HepG2 (cell line): ENCODE measurements around the gene GRB7. TPM values are rescaled to one million over a fixed set of nuclear protein-coding genes. Genes with fewer than 3 reads are reported as not detected.

Experiments
- ATAC-seq: fragments of 200-7000 bp; cut with Tn5 transposase; 3 replicates; pipeline ENCODE4 v1.9.1; 2020; ENCODE audit warnings: mild to moderate bottlenecking, moderate library complexity
- BruUV-seq: library from RNA; stranded (reverse); fragments of 400-500 nt; replicated peaks from 2 replicates; lab custom pipeline; 2021; lab: Mats Ljungman, UMichigan
- CTCF ChIA-PET: fragments of 300-600 bp; formaldehyde crosslinking; extraction: SDS; loops from one replicate; lab custom pipeline; 2021; ENCODE audit warnings: low total read pairs, inconsistent platforms, low intra/inter-chr PET ratio; lab: Yijun Ruan, JAX
- POLR2A ChIA-PET: fragments of 350-600 bp; sonication (Branson Sonifier 250); formaldehyde crosslinking; loops from one replicate; lab custom pipeline; 2020; ENCODE audit warnings: antibody characterized with exemption, inconsistent platforms; lab: Yijun Ruan, JAX
- DNase-seq: peaks from one replicate; pipeline ENCODE4 v3.0.0-alpha.2; 2015; ENCODE audit warnings: low spot score
- FAIRE-seq: peaks from 3 replicates; lab custom pipeline; 2011; peaks lifted over from hg19 to GRCh38; lab: Jason Lieb, UNC
- H2AFZ ChIP-seq: one replicate; pipeline ENCODE4 v1.6.1; 2011; ENCODE audit warnings: low read length, inconsistent platforms
- H3K27ac ChIP-seq: fragments of 300-600 bp; 3 replicates; pipeline ENCODE4 v1.8.0; 2011; ENCODE audit warnings: mixed run types, mild to moderate bottlenecking, mixed read lengths, low read length, inconsistent platforms; ENCODE audit not compliant: insufficient read depth; ENCODE audit errors: extremely low read length
- H3K27me3 ChIP-seq, 2 experiments: fragments of 200-600 bp in 1 of 2; 2 replicates in 1 of 2; 3 replicates in 1 of 2; pipeline versions ENCODE4 v1.6.0 to v1.8.0; 2011; ENCODE audit warnings: low read length in 2 of 2, mild to moderate bottlenecking in 2 of 2, moderate library complexity in 2 of 2, inconsistent platforms in 1 of 2; ENCODE audit not compliant: insufficient read depth in 2 of 2, control insufficient read depth in 1 of 2
- H3K36me3 ChIP-seq, 2 experiments: fragments of 200-600 bp in 1 of 2; replicated peaks in 1 of 2; 2 replicates in 1 of 2; 3 replicates in 1 of 2; pipeline versions ENCODE4 v1.5.1 to v1.8.0; 2011; ENCODE audit warnings: low read length in 2 of 2, inconsistent platforms in 1 of 2; ENCODE audit not compliant: insufficient read depth in 2 of 2, control insufficient read depth in 1 of 2
- H3K4me1 ChIP-seq: 2 replicates; pipeline ENCODE4 v1.5.1; 2012; ENCODE audit warnings: low read length, inconsistent platforms; ENCODE audit not compliant: insufficient read depth
- H3K4me2 ChIP-seq: 2 replicates; pipeline ENCODE4 v1.6.0; 2011; ENCODE audit warnings: low read depth, low read length, inconsistent platforms
- H3K4me3 ChIP-seq, 3 experiments: fragments of 200-600 bp in 1 of 3; sonication (generic), shearing (Covaris generic) in 1 of 3; replicated peaks in 1 of 3; 2 replicates each; pipeline ENCODE4 v1.5.1; 2011 to 2016; ENCODE audit warnings: low read length in 3 of 3, inconsistent platforms in 2 of 3, low read depth in 2 of 3, mild to moderate bottlenecking in 2 of 3, control low read depth in 1 of 3, mixed read lengths in 1 of 3; ENCODE audit not compliant: insufficient read depth in 1 of 3
- H3K79me2 ChIP-seq: one replicate; pipeline ENCODE4 v1.6.1; 2011; ENCODE audit warnings: low read length, inconsistent platforms; ENCODE audit not compliant: insufficient read depth
- H3K9ac ChIP-seq: 2 replicates; pipeline ENCODE4 v1.6.0; 2011; ENCODE audit warnings: mild to moderate bottlenecking, low read depth, low read length, inconsistent platforms; ENCODE audit not compliant: insufficient read depth
- H3K9me3 ChIP-seq: 2 replicates; pipeline ENCODE4 v1.5.1; 2012; ENCODE audit warnings: mild to moderate bottlenecking, low read length
- H4K20me1 ChIP-seq: 2 replicates; pipeline ENCODE4 v1.6.0; 2011; ENCODE audit warnings: inconsistent platforms, mild to moderate bottlenecking, low read length, moderate library complexity; ENCODE audit not compliant: insufficient read depth
- CENPX ChIP-seq: sonication (generic); formaldehyde crosslinking; IDR thresholded peaks from 2 replicates; pipeline ENCODE4 v1.9.0; 2021; ENCODE audit warnings: mild to moderate bottlenecking, missing genetic modification reagents, moderate library complexity
- HOXA3 ChIP-seq: sonication (generic); formaldehyde crosslinking; IDR thresholded peaks from 2 replicates; pipeline ENCODE4 v1.5.0; 2020; ENCODE audit warnings: missing genetic modification reagents
- NCOA5 ChIP-seq: sonication (generic); formaldehyde crosslinking; IDR thresholded peaks from 2 replicates; pipeline ENCODE4 v1.4.0; 2020; ENCODE audit warnings: missing genetic modification reagents
- NFE2L1 ChIP-seq: sonication (generic); formaldehyde crosslinking; IDR thresholded peaks from 2 replicates; pipeline ENCODE4 v1.4.0; 2020; ENCODE audit warnings: missing genetic modification reagents, mild to moderate bottlenecking, borderline replicate concordance
- ONECUT2 ChIP-seq: sonication (generic); formaldehyde crosslinking; IDR thresholded peaks from 2 replicates; pipeline ENCODE4 v1.4.0; 2020; ENCODE audit warnings: missing genetic modification reagents
- SOX6 ChIP-seq, 2 experiments: fragments of 450-650 bp in 1 of 2; sonication (generic) in 1 of 2; formaldehyde crosslinking in 1 of 2; IDR thresholded peaks; 2 replicates each; pipeline versions ENCODE4 v1.4.0 to v1.6.1; 2017 to 2020; ENCODE audit warnings: antibody characterized with exemption in 1 of 2, mild to moderate bottlenecking in 1 of 2, missing genetic modification reagents in 1 of 2
- TMF1 ChIP-seq: sonication (generic); formaldehyde crosslinking; IDR thresholded peaks from 2 replicates; pipeline ENCODE4 v1.8.1; 2022; ENCODE audit warnings: low read depth, missing genetic modification reagents
- ZBTB7B ChIP-seq: sonication (generic); formaldehyde crosslinking; IDR thresholded peaks from 2 replicates; pipeline ENCODE4 v1.4.0; 2020; ENCODE audit warnings: missing genetic modification reagents
- ZFYVE20 ChIP-seq: sonication (generic); formaldehyde crosslinking; IDR thresholded peaks from 2 replicates; pipeline ENCODE4 v1.8.0; 2023; ENCODE audit warnings: low read depth, mild to moderate bottlenecking, moderate library complexity, missing genetic modification reagents, borderline replicate concordance
- ZNF337 ChIP-seq: sonication (generic); formaldehyde crosslinking; IDR thresholded peaks from 2 replicates; pipeline ENCODE4 v1.5.1; 2020; ENCODE audit warnings: missing genetic modification reagents, low read depth, mild to moderate bottlenecking, borderline replicate concordance
- ZNF564 ChIP-seq: sonication (generic); formaldehyde crosslinking; IDR thresholded peaks from 2 replicates; pipeline ENCODE4 v1.8.1; 2023; ENCODE audit warnings: mild to moderate bottlenecking, missing genetic modification reagents
- ZNF816 ChIP-seq: sonication (generic); formaldehyde crosslinking; IDR thresholded peaks from 2 replicates; pipeline ENCODE4 v1.8.0; 2022; ENCODE audit warnings: missing genetic modification reagents, mild to moderate bottlenecking, borderline replicate concordance
- WGBS: methylation state at CpG from one replicate; pipeline ENCODE4 v1.1.6; 2017; ENCODE audit warnings: low lambda C conversion rate; 5-methylcytosine and 5-hydroxymethylcytosine counted together
- in situ Hi-C: cut with HindIII; loops from 2 replicates; pipeline ENCODE4 v1.10.0; 2017; ENCODE audit warnings: low pct_unique_long_range_greater_than_20kb; ENCODE audit not compliant: extremely low pct_ligation_motif_present
- intact Hi-C: fragments of 100-400 bp; cut with micrococcal nuclease; formaldehyde crosslinking; loops from one replicate; pipeline ENCODE4 v1.10.0; 2022; ENCODE audit not compliant: unreplicated experiment
- polyA plus RNA-seq, 8 experiments: library from polyadenylated mRNA; depleted of rRNA in 3 of 8; stranded (reverse) in 7 of 8; unstranded in 1 of 8; fragments of >200 nt; fragmentation: Illumina TruSeq in 4 of 8; extraction: Trizol in 4 of 8; gene quantifications; 2 replicates each; pipeline versions ENCODE4 v1.2.1 to v1.2.3, GENCODE V29; 2011 to 2016; ENCODE audit warnings: low read depth in 4 of 8, missing spikeins in 1 of 8, mixed read lengths in 1 of 8; ENCODE audit not compliant: insufficient read depth in 1 of 8
- total RNA-seq, 5 experiments: library from RNA; depleted of rRNA; stranded (reverse); fragments of >200 nt; fragmentation: Illumina TruSeq; extraction: Trizol; gene quantifications; 2 replicates each; pipeline ENCODE4 v1.2.3, GENCODE V29; 2016; ENCODE audit warnings: low read depth in 1 of 5
- TF ChIP-seq, protein P1 (sequence below): sonication (generic); formaldehyde crosslinking; IDR thresholded peaks from 2 replicates; pipeline ENCODE4 v1.4.0; 2020; ENCODE audit warnings: missing genetic modification reagents
- TF ChIP-seq, protein P2 (sequence below): sonication (generic); formaldehyde crosslinking; IDR thresholded peaks from 2 replicates; pipeline ENCODE4 v1.4.0; 2020; ENCODE audit warnings: mild to moderate bottlenecking, missing genetic modification reagents
- TF ChIP-seq, protein P3 (sequence below): sonication (generic); formaldehyde crosslinking; IDR thresholded peaks from 2 replicates; pipeline ENCODE4 v1.5.1; 2020; ENCODE audit warnings: mild to moderate bottlenecking, missing genetic modification reagents, moderate library complexity

Gene GRB7
- total and polyA plus RNA-seq, 2 of the 13 experiments (the other 11 are each of a cell fraction or from before 2014, with no cell fraction given), result 60.2 to 77.7 TPM

DNA sequence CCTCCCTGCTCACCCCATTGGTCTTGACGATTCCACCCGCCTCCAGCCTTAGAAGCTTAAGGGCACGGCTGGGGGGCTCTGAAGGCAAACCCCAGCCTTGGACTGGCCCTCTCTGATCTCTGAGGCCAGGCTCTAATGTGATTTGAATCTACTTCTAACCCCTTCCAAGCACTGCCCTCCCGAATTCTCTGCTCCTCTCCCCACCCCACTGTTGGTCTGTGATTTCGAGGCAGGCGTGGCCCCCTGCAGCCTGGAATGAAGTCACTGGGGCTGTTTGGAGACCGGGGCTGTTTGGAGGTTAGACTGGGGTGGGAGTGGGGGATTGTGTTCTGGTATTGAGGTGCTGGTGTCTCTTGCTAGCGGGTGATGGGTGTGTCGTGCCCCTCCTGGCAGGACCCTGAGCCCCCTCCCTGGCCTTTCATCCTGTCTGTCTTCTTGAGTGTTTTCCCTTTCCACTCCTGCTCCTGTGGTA lies 2.2 kb downstream of the GRB7 start:
- ATAC-seq (peak; percentile 7), FAIRE-seq (peak; percentile 23), DNase-seq (peak; percentile 43)
- H3K4me3 ChIP-seq, result peak overlapping the region; percentile 68 to 95 (median 76)
- H3K4me2 ChIP-seq, result peak overlapping the region; percentile 94
- BruUV-seq, result no TSS peak
- in situ Hi-C loops, result no loop called here
- peaks cover 7% of the 10 kb centered on the region; the same call in 1 of the 2 replicates for H4K20me1 ChIP-seq
- H2AFZ ChIP-seq, result no peak overlapping the region
- H3K4me1 ChIP-seq, result peaks cover 44% of the 10 kb centered on the region
- intact Hi-C loops, result loop anchor here (1.0 to 10.0 kb wide), 2 partner anchors 10 to 275 kb away; partner anchors contain the start of gene CDK12
- H3K9me3 ChIP-seq, result no peaks in the 10 kb centered on the region
- 3% methylated on average over 9 of the region's 9 CpGs for WGBS
- peaks cover 38% of the 10 kb centered on the region for H3K79me2 ChIP-seq
- peak overlapping the region; percentile 97 for H3K27ac ChIP-seq
- POLR2A ChIA-PET, result interaction anchor here (0.7 to 3.0 kb wide), 20 partner anchors 9 to 289 kb away, joined by 3 to 79 read pairs (median 9); partner anchors contain the start of genes ERBB2, LRRC3C, MED1 and MIEN1
- CTCF ChIA-PET, result interaction anchor here (1.6 to 2.4 kb wide), 2 partner anchors 9 to 14 kb away, joined by 4 to 11 read pairs; partner anchors contain the start of gene MIEN1
- peak overlapping the region; percentile 91 for H3K9ac ChIP-seq
- peaks cover 28 to 32% of the 10 kb centered on the region in 2 experiments for H3K36me3 ChIP-seq
- H3K27me3 ChIP-seq, result no peaks in the 10 kb centered on the region; a peak in 1 of 5 replicates
- TF ChIP-seq TMF1 (0 out of 2 replicates have a peak, but pooled peaks have one; percentile 0), HOXA3 (CRISPR knock-in tag) (no peak), NFE2L1 (0 out of 2 replicates have a peak, but pooled peaks have one; percentile 8), ZNF816 (CRISPR knock-in tag) (no peak), ZNF337 (CRISPR knock-in tag) (0 out of 2 replicates have a peak, but pooled peaks have one; percentile 42), SOX6 (IDR thresholded peaks at IDR 0.05) (no peak), SOX6 (CRISPR knock-in tag; IDR thresholded peaks at IDR 0.05) (no peak), ZNF564 (no peak), ZBTB7B (CRISPR knock-in tag) (no peak), CENPX (CRISPR knock-in tag) (no peak), ZFYVE20 (CRISPR knock-in tag) (no peak), ONECUT2 (CRISPR knock-in tag) (no peak), NCOA5 (CRISPR knock-in tag) (no peak)
- TF ChIP-seq, protein P1, sequence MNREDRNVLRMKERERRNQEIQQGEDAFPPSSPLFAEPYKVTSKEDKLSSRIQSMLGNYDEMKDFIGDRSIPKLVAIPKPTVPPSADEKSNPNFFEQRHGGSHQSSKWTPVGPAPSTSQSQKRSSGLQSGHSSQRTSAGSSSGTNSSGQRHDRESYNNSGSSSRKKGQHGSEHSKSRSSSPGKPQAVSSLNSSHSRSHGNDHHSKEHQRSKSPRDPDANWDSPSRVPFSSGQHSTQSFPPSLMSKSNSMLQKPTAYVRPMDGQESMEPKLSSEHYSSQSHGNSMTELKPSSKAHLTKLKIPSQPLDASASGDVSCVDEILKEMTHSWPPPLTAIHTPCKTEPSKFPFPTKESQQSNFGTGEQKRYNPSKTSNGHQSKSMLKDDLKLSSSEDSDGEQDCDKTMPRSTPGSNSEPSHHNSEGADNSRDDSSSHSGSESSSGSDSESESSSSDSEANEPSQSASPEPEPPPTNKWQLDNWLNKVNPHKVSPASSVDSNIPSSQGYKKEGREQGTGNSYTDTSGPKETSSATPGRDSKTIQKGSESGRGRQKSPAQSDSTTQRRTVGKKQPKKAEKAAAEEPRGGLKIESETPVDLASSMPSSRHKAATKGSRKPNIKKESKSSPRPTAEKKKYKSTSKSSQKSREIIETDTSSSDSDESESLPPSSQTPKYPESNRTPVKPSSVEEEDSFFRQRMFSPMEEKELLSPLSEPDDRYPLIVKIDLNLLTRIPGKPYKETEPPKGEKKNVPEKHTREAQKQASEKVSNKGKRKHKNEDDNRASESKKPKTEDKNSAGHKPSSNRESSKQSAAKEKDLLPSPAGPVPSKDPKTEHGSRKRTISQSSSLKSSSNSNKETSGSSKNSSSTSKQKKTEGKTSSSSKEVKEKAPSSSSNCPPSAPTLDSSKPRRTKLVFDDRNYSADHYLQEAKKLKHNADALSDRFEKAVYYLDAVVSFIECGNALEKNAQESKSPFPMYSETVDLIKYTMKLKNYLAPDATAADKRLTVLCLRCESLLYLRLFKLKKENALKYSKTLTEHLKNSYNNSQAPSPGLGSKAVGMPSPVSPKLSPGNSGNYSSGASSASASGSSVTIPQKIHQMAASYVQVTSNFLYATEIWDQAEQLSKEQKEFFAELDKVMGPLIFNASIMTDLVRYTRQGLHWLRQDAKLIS (CRISPR knock-in tag), result no peak; the same call in 1 of the 2 replicates
- TF ChIP-seq, protein P2, sequence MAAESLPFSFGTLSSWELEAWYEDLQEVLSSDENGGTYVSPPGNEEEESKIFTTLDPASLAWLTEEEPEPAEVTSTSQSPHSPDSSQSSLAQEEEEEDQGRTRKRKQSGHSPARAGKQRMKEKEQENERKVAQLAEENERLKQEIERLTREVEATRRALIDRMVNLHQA (CRISPR knock-in tag), result no peak
- TF ChIP-seq, protein P3, sequence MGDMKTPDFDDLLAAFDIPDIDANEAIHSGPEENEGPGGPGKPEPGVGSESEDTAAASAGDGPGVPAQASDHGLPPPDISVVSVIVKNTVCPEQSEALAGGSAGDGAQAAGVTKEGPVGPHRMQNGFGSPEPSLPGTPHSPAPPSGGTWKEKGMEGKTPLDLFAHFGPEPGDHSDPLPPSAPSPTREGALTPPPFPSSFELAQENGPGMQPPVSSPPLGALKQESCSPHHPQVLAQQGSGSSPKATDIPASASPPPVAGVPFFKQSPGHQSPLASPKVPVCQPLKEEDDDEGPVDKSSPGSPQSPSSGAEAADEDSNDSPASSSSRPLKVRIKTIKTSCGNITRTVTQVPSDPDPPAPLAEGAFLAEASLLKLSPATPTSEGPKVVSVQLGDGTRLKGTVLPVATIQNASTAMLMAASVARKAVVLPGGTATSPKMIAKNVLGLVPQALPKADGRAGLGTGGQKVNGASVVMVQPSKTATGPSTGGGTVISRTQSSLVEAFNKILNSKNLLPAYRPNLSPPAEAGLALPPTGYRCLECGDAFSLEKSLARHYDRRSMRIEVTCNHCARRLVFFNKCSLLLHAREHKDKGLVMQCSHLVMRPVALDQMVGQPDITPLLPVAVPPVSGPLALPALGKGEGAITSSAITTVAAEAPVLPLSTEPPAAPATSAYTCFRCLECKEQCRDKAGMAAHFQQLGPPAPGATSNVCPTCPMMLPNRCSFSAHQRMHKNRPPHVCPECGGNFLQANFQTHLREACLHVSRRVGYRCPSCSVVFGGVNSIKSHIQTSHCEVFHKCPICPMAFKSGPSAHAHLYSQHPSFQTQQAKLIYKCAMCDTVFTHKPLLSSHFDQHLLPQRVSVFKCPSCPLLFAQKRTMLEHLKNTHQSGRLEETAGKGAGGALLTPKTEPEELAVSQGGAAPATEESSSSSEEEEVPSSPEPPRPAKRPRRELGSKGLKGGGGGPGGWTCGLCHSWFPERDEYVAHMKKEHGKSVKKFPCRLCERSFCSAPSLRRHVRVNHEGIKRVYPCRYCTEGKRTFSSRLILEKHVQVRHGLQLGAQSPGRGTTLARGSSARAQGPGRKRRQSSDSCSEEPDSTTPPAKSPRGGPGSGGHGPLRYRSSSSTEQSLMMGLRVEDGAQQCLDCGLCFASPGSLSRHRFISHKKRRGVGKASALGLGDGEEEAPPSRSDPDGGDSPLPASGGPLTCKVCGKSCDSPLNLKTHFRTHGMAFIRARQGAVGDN (CRISPR knock-in tag), result peak; percentile 25; the same call in 1 of the 2 replicates
